Parathyroid adenoma (tissue), 2 donors: ENCODE data around the gene CRABP2.

Experiments used
- H2AFZ ChIP-seq: fragments of 300-600 bp; sonication (generic); one replicate; pipeline ENCODE4 v1.7.0; 2017; ENCODE audit warnings: antibody characterized with exemption, mild to moderate bottlenecking
- H3K27ac ChIP-seq: fragments of 300-600 bp; sonication (generic); one replicate; pipeline ENCODE4 v1.7.0; 2017
- H3K27me3 ChIP-seq: fragments of 300-600 bp; sonication (generic); one replicate; pipeline ENCODE4 v1.7.0; 2017; ENCODE audit warnings: low read length; ENCODE audit not compliant: control insufficient read depth, insufficient read depth
- H3K36me3 ChIP-seq: fragments of 300-600 bp; sonication (generic); one replicate; pipeline ENCODE4 v1.7.0; 2017; ENCODE audit warnings: low read length; ENCODE audit not compliant: control insufficient read depth, insufficient read depth
- H3K4me1 ChIP-seq: fragments of 300-600 bp; sonication (generic); one replicate; pipeline ENCODE4 v1.7.0; 2017; ENCODE audit warnings: control low read depth
- H3K4me2 ChIP-seq: fragments of 300-600 bp; sonication (generic); one replicate; pipeline ENCODE4 v1.7.0; 2017; ENCODE audit warnings: low read length
- H3K4me3 ChIP-seq: fragments of 300-600 bp; sonication (generic); one replicate; pipeline ENCODE4 v1.7.0; 2017; ENCODE audit warnings: low read depth, low read length
- H3K79me2 ChIP-seq: fragments of 300-600 bp; sonication (generic); one replicate; pipeline ENCODE4 v1.7.0; 2017; ENCODE audit warnings: control low read depth
- H3K9ac ChIP-seq: fragments of 300-600 bp; sonication (generic); one replicate; pipeline ENCODE4 v1.7.0; 2017; ENCODE audit warnings: mild to moderate bottlenecking
- H3K9me3 ChIP-seq: fragments of 300-600 bp; sonication (generic); one replicate; pipeline ENCODE4 v1.7.0; 2017; ENCODE audit warnings: low read length; ENCODE audit not compliant: control insufficient read depth
- CTCF ChIP-seq: fragments of 300-600 bp; sonication (generic); IDR thresholded peaks from one replicate; pipeline ENCODE4 v1.7.0; 2017; ENCODE audit warnings: antibody characterized with exemption, mild to moderate bottlenecking
- donor health status: primary hyperparathyroidism.

CRABP2 gene

DNA sequence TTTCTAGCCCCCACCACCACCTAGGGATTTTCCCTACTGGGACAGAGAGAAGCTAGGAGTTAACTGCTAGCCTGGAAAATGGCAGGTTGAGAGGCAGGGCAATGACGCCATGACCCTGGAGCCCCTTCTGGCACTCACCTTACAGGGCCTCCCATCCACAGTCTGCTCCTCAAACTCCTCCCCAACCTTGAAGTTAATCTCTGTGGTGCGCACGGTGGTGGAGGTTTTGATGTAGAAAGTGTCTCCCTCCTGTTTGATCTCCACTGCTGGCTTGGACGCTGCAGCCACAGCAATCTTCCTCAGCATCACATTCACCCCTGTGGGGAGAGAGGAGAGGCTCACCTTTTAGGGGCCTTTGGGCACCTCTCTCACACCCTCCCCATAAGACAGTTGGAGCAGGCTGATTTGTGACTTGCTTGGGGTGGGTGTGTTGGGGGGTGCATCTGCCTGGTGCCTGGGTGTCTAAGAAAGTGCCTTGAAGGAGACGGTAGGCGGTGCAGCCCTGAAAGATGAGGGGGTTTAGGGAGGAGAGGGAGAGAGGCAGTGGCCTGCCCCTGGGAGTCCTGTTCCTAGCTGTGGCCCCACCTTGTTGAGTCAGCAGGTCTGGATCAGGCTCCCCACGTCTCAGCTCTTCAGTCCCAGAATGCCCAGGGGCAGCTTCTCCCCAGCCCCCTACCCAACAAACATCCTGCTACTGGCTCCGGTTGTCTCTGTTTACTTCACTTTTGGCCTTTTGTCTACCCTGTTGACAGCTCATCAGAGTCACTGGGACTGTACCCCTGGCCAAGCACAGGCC is 4.4 kb downstream of the CRABP2 start:
- Histone ChIP-seq H3K79me2 (no peaks in the 10 kb centered on the region), H3K9me3 (no peaks in the 10 kb centered on the region), H3K36me3 (no peaks in the 10 kb centered on the region), H3K4me1 (peaks cover 15% of the 10 kb centered on the region), H3K4me2 (no peak overlapping the region), H2AFZ (no peak overlapping the region), H3K27ac (no peak overlapping the region), H3K27me3 (no peaks in the 10 kb centered on the region), H3K9ac (no peak overlapping the region), H3K4me3 (no peak overlapping the region)
- TF ChIP-seq CTCF = no peak

GRCh38 chr1:156698995-156699394 is 6.4 kb downstream of the CRABP2 start:
- H3K4me2 ChIP-seq = no peak overlapping the region
- H3K27me3 ChIP-seq = no peaks in the 10 kb centered on the region
- no peak overlapping the region for H3K4me3 ChIP-seq
- no peak overlapping the region for H3K27ac ChIP-seq
- H3K9me3 ChIP-seq = no peaks in the 10 kb centered on the region
- H2AFZ ChIP-seq = no peak overlapping the region
- no peaks in the 10 kb centered on the region for H3K79me2 ChIP-seq
- H3K4me1 ChIP-seq = peaks cover 15% of the 10 kb centered on the region
- H3K36me3 ChIP-seq = no peaks in the 10 kb centered on the region
- H3K9ac ChIP-seq = no peak overlapping the region
- TF ChIP-seq CTCF = no peak

- Histone ChIP-seq H3K79me2 (no peaks in the 10 kb centered on the region), H3K27ac (peak overlapping the region; percentile 39), H3K9ac (no peak overlapping the region), H3K4me3 (no peak overlapping the region), H3K36me3 (no peaks in the 10 kb centered on the region), H3K4me2 (no peak overlapping the region), H3K9me3 (no peaks in the 10 kb centered on the region), H2AFZ (no peak overlapping the region), H3K27me3 (no peaks in the 10 kb centered on the region), H3K4me1 (peaks cover 9% of the 10 kb centered on the region)
- TF ChIP-seq CTCF = no peak
Observed at GRCh38 chr1:156697481-156697880, 7.9 kb downstream of the CRABP2 start.

DNA sequence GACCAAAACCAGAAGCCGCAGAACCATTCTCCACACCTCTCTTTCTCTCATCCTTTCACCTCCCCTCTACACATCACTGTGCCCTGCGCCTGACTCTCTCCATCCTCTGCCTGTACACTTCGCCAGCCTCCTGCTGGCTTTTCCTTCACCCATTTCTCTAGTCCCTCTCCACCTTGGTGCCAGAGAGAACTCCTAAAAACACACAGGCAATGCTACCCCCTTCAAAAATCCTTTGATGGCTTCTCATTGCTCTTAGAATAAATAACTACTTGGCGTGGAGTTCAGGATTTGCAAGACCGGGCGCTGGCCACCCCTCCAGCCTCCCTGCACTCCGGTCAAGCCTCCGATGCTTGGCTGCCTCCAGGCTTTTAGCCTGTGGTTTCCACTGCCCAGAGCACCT is 8.6 kb downstream of the CRABP2 start:
- no peak for TF ChIP-seq CTCF
- Histone ChIP-seq H2AFZ (no peak overlapping the region), H3K4me2 (no peak overlapping the region), H3K9me3 (no peaks in the 10 kb centered on the region), H3K4me1 (peaks cover 15% of the 10 kb centered on the region), H3K36me3 (no peaks in the 10 kb centered on the region), H3K9ac (no peak overlapping the region), H3K27me3 (no peaks in the 10 kb centered on the region), H3K4me3 (no peak overlapping the region), H3K27ac (no peak overlapping the region), H3K79me2 (no peaks in the 10 kb centered on the region)

GRCh38 chr1:156694690-156694962 is 10.8 kb downstream of the CRABP2 start:
- H3K27ac ChIP-seq = peak overlapping the region; percentile 85
- peaks cover 19% of the 10 kb centered on the region for H3K4me1 ChIP-seq
- peak overlapping the region; percentile 61 for H2AFZ ChIP-seq
- peak overlapping the region; percentile 15 for H3K4me2 ChIP-seq
- H3K36me3 ChIP-seq = no peaks in the 10 kb centered on the region
- no peak overlapping the region for H3K4me3 ChIP-seq
- H3K27me3 ChIP-seq = no peaks in the 10 kb centered on the region
- no peaks in the 10 kb centered on the region for H3K79me2 ChIP-seq
- H3K9me3 ChIP-seq = no peaks in the 10 kb centered on the region
- no peak overlapping the region for H3K9ac ChIP-seq
- TF ChIP-seq CTCF = no peak
